H9 (cell line): ENCODE results near the gene PPM1N. TPM values are rescaled to one million over a fixed set of nuclear protein-coding genes. Genes with fewer than 3 reads are reported as not detected.

Source experiments
- DNase-seq: peaks from one replicate; pipeline ENCODE4 v3.0.0-alpha.2; 2017
- H2AFZ ChIP-seq: one replicate; pipeline ENCODE4 v1.6.1; 2013; ENCODE audit warnings: mild to moderate bottlenecking, low read length, control low read depth, moderate library complexity
- H2AK5ac ChIP-seq: 2 replicates; pipeline ENCODE4 v1.6.1; 2013; ENCODE audit warnings: low read length, control low read depth, mixed read lengths; ENCODE audit not compliant: insufficient read length
- H2BK120ac ChIP-seq: one replicate; pipeline ENCODE4 v1.6.1; 2013; ENCODE audit warnings: low read depth, mild to moderate bottlenecking, low read length, control low read depth, inconsistent platforms; ENCODE audit not compliant: poor library complexity, severe bottlenecking
- H2BK12ac ChIP-seq: 2 replicates; pipeline ENCODE4 v1.6.1; 2013; ENCODE audit warnings: low read length, control low read depth, mixed read lengths, low read depth; ENCODE audit not compliant: insufficient read length
- H2BK15ac ChIP-seq: 2 replicates; pipeline ENCODE4 v1.6.1; 2013; ENCODE audit warnings: low read depth, low read length, control low read depth
- H2BK20ac ChIP-seq: one replicate; pipeline ENCODE4 v1.6.1; 2013; ENCODE audit warnings: low read depth, mild to moderate bottlenecking, low read length, control low read depth, inconsistent platforms; ENCODE audit not compliant: poor library complexity, severe bottlenecking
- H2BK5ac ChIP-seq: 2 replicates; pipeline ENCODE4 v1.6.1; 2013; ENCODE audit warnings: low read length, control low read depth, mixed read lengths; ENCODE audit not compliant: insufficient read length
- H3K14ac ChIP-seq: 2 replicates; pipeline ENCODE4 v1.6.1; 2013; ENCODE audit warnings: low read length, control low read depth; ENCODE audit not compliant: insufficient read depth
- H3K18ac ChIP-seq: 2 replicates; pipeline ENCODE4 v1.6.1; 2013; ENCODE audit warnings: low read depth, mild to moderate bottlenecking, mixed read lengths, low read length, control low read depth; ENCODE audit not compliant: insufficient read length
- H3K23ac ChIP-seq: 2 replicates; pipeline ENCODE4 v1.6.1; 2013; ENCODE audit warnings: low read length, control low read depth, mixed read lengths, low read depth; ENCODE audit not compliant: insufficient read length
- H3K23me2 ChIP-seq: 2 replicates; pipeline ENCODE4 v1.6.1; 2013; ENCODE audit warnings: low read depth, mild to moderate bottlenecking, mixed read lengths, low read length, control low read depth; ENCODE audit not compliant: insufficient read length, poor library complexity, severe bottlenecking
- H3K27ac ChIP-seq: 2 replicates; pipeline ENCODE4 v1.5.1; 2013; ENCODE audit warnings: low read length, control low read depth, mixed read lengths, low read depth; ENCODE audit not compliant: insufficient read length
- H3K27me3 ChIP-seq: 2 replicates; pipeline ENCODE4 v1.6.1; 2013; ENCODE audit warnings: low read length, control low read depth, inconsistent platforms; ENCODE audit not compliant: insufficient read depth
- H3K4ac ChIP-seq: 2 replicates; pipeline ENCODE4 v1.6.1; 2013; ENCODE audit warnings: low read depth, mild to moderate bottlenecking, control low read depth, inconsistent platforms, low read length, moderate library complexity
- H3K4me1 ChIP-seq: 2 replicates; pipeline ENCODE4 v1.6.1; 2013; ENCODE audit warnings: low read length, control low read depth, inconsistent platforms; ENCODE audit not compliant: insufficient read depth
- H3K4me2 ChIP-seq: 2 replicates; pipeline ENCODE4 v1.6.1; 2013; ENCODE audit warnings: low read length, control low read depth, mixed read lengths; ENCODE audit not compliant: insufficient read length, insufficient read depth
- H3K56ac ChIP-seq: 2 replicates; pipeline ENCODE4 v1.6.1; 2013; ENCODE audit warnings: low read depth, mild to moderate bottlenecking, mixed read lengths, low read length, control low read depth; ENCODE audit not compliant: insufficient read length
- H3K79me1 ChIP-seq: 2 replicates; pipeline ENCODE4 v1.6.1; 2013; ENCODE audit warnings: low read depth, mild to moderate bottlenecking, moderate library complexity, low read length, control low read depth, inconsistent platforms; ENCODE audit not compliant: insufficient read depth, poor library complexity, severe bottlenecking
- H3K79me2 ChIP-seq: 2 replicates; pipeline ENCODE4 v1.6.1; 2013; ENCODE audit warnings: low read length, control low read depth, inconsistent platforms; ENCODE audit not compliant: insufficient read depth
- H3K9ac ChIP-seq: 2 replicates; pipeline ENCODE4 v1.6.1; 2013; ENCODE audit warnings: low read length, control low read depth, mixed read lengths; ENCODE audit not compliant: insufficient read length; ENCODE audit errors: extremely low read depth
- H3K9me3 ChIP-seq: one replicate; pipeline ENCODE4 v1.6.1; 2013; ENCODE audit warnings: low read depth, low read length, inconsistent platforms; ENCODE audit not compliant: control insufficient read depth
- H3T11ph ChIP-seq: one replicate; pipeline ENCODE4 v1.6.1; 2013; ENCODE audit warnings: mild to moderate bottlenecking, low read length, control low read depth, inconsistent platforms
- H4K20me1 ChIP-seq: one replicate; pipeline ENCODE4 v1.6.1; 2013; ENCODE audit not compliant: control insufficient read depth, insufficient read length, insufficient read depth
- H4K5ac ChIP-seq: 2 replicates; pipeline ENCODE4 v1.6.1; 2013; ENCODE audit warnings: low read depth, mild to moderate bottlenecking, mixed read lengths, low read length, control low read depth; ENCODE audit not compliant: insufficient read length
- H4K8ac ChIP-seq: replicated peaks from 2 replicates; pipeline ENCODE4 v1.6.1; 2013; ENCODE audit warnings: low read length, control low read depth, mixed read lengths, low read depth; ENCODE audit not compliant: insufficient read length
- H4K91ac ChIP-seq: 2 replicates; pipeline ENCODE4 v1.6.1; 2013; ENCODE audit warnings: low read depth, mild to moderate bottlenecking, moderate library complexity, mixed read lengths, low read length, control low read depth; ENCODE audit not compliant: insufficient read length
- H3K27ac Mint-ChIP-seq, 3 experiments: 2 replicates in 2 of 3; 3 replicates in 1 of 3; pipeline ENCODE4 v1.8.0; 2020 to 2021; ENCODE audit warnings: mixed read lengths in 3 of 3, mild to moderate bottlenecking in 1 of 3, moderate library complexity in 1 of 3
- H3K27me3 Mint-ChIP-seq: 2 replicates; pipeline ENCODE4 v1.8.0; 2021; ENCODE audit warnings: low read depth, mild to moderate bottlenecking, moderate library complexity, mixed read lengths
- H3K36me3 Mint-ChIP-seq, 3 experiments: 2 replicates in 2 of 3; 3 replicates in 1 of 3; pipeline ENCODE4 v1.8.0; 2020 to 2021; ENCODE audit warnings: low read depth in 3 of 3, mixed read lengths in 3 of 3; ENCODE audit not compliant: insufficient read depth in 1 of 3
- H3K4me1 Mint-ChIP-seq, 2 experiments: 2 replicates each; pipeline ENCODE4 v1.8.0; 2020; ENCODE audit warnings: mixed read lengths in 2 of 2
- H3K4me3 Mint-ChIP-seq, 2 experiments: 2 replicates in 1 of 2; 3 replicates in 1 of 2; pipeline ENCODE4 v1.8.0; 2020 to 2021; ENCODE audit warnings: mild to moderate bottlenecking in 2 of 2, mixed read lengths in 2 of 2, moderate library complexity in 1 of 2
- H3K9me3 Mint-ChIP-seq, 2 experiments: 2 replicates in 1 of 2; 3 replicates in 1 of 2; pipeline ENCODE4 v1.8.0; 2020; ENCODE audit warnings: mild to moderate bottlenecking in 2 of 2, mixed read lengths in 2 of 2, moderate library complexity in 1 of 2
- WGBS: extraction: QIAGEN DNeasy Blood & Tissue Kit; methylation state at CpG from one replicate; pipeline ENCODE4 v1.1.7; 2013; ENCODE audit warnings: missing lambda C conversion rate, low lambda C conversion rate, mixed read lengths; ENCODE audit not compliant: insufficient read length; ENCODE audit errors: extremely low coverage; 5-methylcytosine and 5-hydroxymethylcytosine counted together
- total RNA-seq: library from RNA; stranded (reverse); gene quantifications from 2 replicates; pipeline ENCODE4 v1.2.1, GENCODE V29; 2021
- TF ChIP-seq, protein P1 (sequence below): fragments of 200-600 bp; sonication (generic); conservative IDR thresholded peaks from 3 replicates; pipeline ENCODE4 v1.8.0; 2021; ENCODE audit warnings: antibody characterized with exemption, mild to moderate bottlenecking

The PPM1N gene
- total RNA-seq, 1 experiment from 2014 or later = 7.7 TPM

- TF ChIP-seq, protein P1, sequence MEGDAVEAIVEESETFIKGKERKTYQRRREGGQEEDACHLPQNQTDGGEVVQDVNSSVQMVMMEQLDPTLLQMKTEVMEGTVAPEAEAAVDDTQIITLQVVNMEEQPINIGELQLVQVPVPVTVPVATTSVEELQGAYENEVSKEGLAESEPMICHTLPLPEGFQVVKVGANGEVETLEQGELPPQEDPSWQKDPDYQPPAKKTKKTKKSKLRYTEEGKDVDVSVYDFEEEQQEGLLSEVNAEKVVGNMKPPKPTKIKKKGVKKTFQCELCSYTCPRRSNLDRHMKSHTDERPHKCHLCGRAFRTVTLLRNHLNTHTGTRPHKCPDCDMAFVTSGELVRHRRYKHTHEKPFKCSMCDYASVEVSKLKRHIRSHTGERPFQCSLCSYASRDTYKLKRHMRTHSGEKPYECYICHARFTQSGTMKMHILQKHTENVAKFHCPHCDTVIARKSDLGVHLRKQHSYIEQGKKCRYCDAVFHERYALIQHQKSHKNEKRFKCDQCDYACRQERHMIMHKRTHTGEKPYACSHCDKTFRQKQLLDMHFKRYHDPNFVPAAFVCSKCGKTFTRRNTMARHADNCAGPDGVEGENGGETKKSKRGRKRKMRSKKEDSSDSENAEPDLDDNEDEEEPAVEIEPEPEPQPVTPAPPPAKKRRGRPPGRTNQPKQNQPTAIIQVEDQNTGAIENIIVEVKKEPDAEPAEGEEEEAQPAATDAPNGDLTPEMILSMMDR = no peak
- Histone ChIP-seq H3K79me1 (no peaks in the 10 kb centered on the region), H2AFZ (no peak overlapping the region), H4K91ac (no peak overlapping the region), H3K79me2 (0 out of 2 replicates have a peak, but pooled peaks cover 2% of the 10 kb centered on the region), H3K4me2 (no peak overlapping the region), H3K23me2 (no peaks in the 10 kb centered on the region), H4K8ac (no peak overlapping the region), H4K20me1 (no peaks in the 10 kb centered on the region), H3K27ac (no peak overlapping the region), H3K23ac (no peak overlapping the region), H3K56ac (no peak overlapping the region), H3K4ac (no peak overlapping the region), H3K27me3 (no peaks in the 10 kb centered on the region), H2BK120ac (no peak overlapping the region), H4K5ac (no peak overlapping the region), H3K9ac (no peak overlapping the region), H3K14ac (no peak overlapping the region), H2BK5ac (no peak overlapping the region), H3K4me1 (no peaks in the 10 kb centered on the region), H2BK12ac (no peak overlapping the region), H2BK20ac (no peak overlapping the region), H2BK15ac (no peak overlapping the region), H3K9me3 (no peaks in the 10 kb centered on the region), H3K18ac (no peak overlapping the region), H2AK5ac (no peak overlapping the region), H3T11ph (no peak overlapping the region)
- Mint-ChIP-seq H3K27me3 (no peaks in the 10 kb centered on the region), H3K4me1 (peaks cover 5 to 9% of the 10 kb centered on the region in 2 experiments), H3K9me3 (no peaks in the 10 kb centered on the region), H3K36me3 (peaks cover 40 to 75% (median 57%) of the 10 kb centered on the region in 3 experiments), H3K4me3 (no peak overlapping the region), H3K27ac (peak overlapping the region in 1 of 3 experiments; percentile 70; a peak in 2 of 7 replicates)
- DNase-seq = no peak
- no CpG with 5 or more reads among the region's 24 CpGs for WGBS
These were observed 24.0 kb downstream of the PPM1N start for GRCh38 chr19:45522010-45522941.
